Stimulated activated naive CD4-positive, alpha-beta T cell (primary cell): Measurements from ENCODE around the gene PURB.
A peak's percentile ranks its signal among the peaks of the same experiment; 100 is the strongest.
"Not testable (repeated sequence)": the region's sequence is repeated elsewhere in the genome, so short reads cannot be mapped to it uniquely, and the experiment has no call there.

Source experiments
- DNase-seq, 6 experiments: peaks; one replicate each; lab custom pipeline; 2025; lab: John Stamatoyannopoulos, UW

The PURB gene

GRCh38 chr7:44885394-44886317 is at the start of gene PURB:
PURB (minus strand) TSS chr7:44885530; CDS start chr7:44885348, 182 bp downstream.
- peak; percentile 92 to 96 (median 94) for DNase-seq

GRCh38 chr7:44935016-44935415 is 49.7 kb upstream of the PURB start:
- no peak for DNase-seq

GRCh38 chr7:44934510-44934909 is 49.2 kb upstream of the PURB start:
- not testable (repeated sequence) for DNase-seq

GRCh38 chr7:44930921-44931320 is 45.6 kb upstream of the PURB start:
- DNase-seq: no peak

- no peak for DNase-seq
Observed at GRCh38 chr7:44922351-44922694, 37.0 kb upstream of the PURB start.

GRCh38 chr7:44921607-44922350 is 36.4 kb upstream of the PURB start:
- DNase-seq: peak; percentile 68 to 94 (median 88)

GRCh38 chr7:44920119-44920518 is 34.8 kb upstream of the PURB start:
- no peak for DNase-seq

- no peak for DNase-seq
Observed at GRCh38 chr7:44918029-44918428, 32.7 kb upstream of the PURB start.

GRCh38 chr7:44917465-44917864 is 32.1 kb upstream of the PURB start:
- DNase-seq: no peak

- DNase-seq: peak in 4 of 6 experiments; percentile 28 to 74 (median 56)
Observed at GRCh38 chr7:44914992-44915607, 29.8 kb upstream of the PURB start.

- no peak for DNase-seq
Observed at GRCh38 chr7:44912775-44913347, 27.5 kb upstream of the PURB start.

GRCh38 chr7:44911911-44912310 is 26.6 kb upstream of the PURB start:
- DNase-seq: no peak

- DNase-seq: no peak
Observed at GRCh38 chr7:44909596-44910389, 24.5 kb upstream of the PURB start.

- DNase-seq: no peak
Observed at GRCh38 chr7:44906965-44907364, 21.6 kb upstream of the PURB start.

- DNase-seq: no peak
Observed at GRCh38 chr7:44905002-44905635, 19.8 kb upstream of the PURB start.

GRCh38 chr7:44899443-44899842 is 14.1 kb upstream of the PURB start:
- DNase-seq: no peak

GRCh38 chr7:44898039-44898438 is 12.7 kb upstream of the PURB start:
- DNase-seq: no peak

- DNase-seq: no peak
Observed at GRCh38 chr7:44897309-44897708, 12.0 kb upstream of the PURB start.

- no peak for DNase-seq
Observed at GRCh38 chr7:44894888-44895580, 9.7 kb upstream of the PURB start.

- DNase-seq: no peak
Observed at GRCh38 chr7:44893710-44894234, 8.4 kb upstream of the PURB start.
